Activated CD4-positive, alpha-beta T cell treated with anti-CD3 and anti-CD28 coated beads, Interleukin-2, amount 10 ng/mL, durations not matched to agents 7 days and 5 days (primary cell): Measurements from ENCODE around the gene DNAJC8. TPM values are rescaled to one million over a fixed set of nuclear protein-coding genes. Genes with fewer than 3 reads are reported as not detected.

Source experiments
- CTCF ChIA-PET: fragments of 350-600 bp; sonication (Branson Sonifier 250); formaldehyde crosslinking; loops from one replicate; lab custom pipeline; 2021; ENCODE audit warnings: antibody characterized with exemption; lab: Charles Lee
- POLR2A ChIA-PET: fragments of 350-600 bp; sonication (Branson Sonifier 250); formaldehyde crosslinking; loops from one replicate; lab custom pipeline; 2021; ENCODE audit warnings: antibody characterized with exemption; lab: Charles Lee
- DNase-seq: peaks from one replicate; pipeline ENCODE4 v3.0.0-alpha.2; 2020
- H3K27ac Mint-ChIP-seq: one replicate; pipeline ENCODE4 v1.8.0; 2021; ENCODE audit warnings: mild to moderate bottlenecking, moderate library complexity, mixed read lengths
- H3K27me3 Mint-ChIP-seq: one replicate; pipeline ENCODE4 v1.8.0; 2021; ENCODE audit warnings: mixed read lengths
- H3K36me3 Mint-ChIP-seq: one replicate; pipeline ENCODE4 v1.8.0; 2021; ENCODE audit warnings: low read depth, mixed read lengths
- H3K4me1 Mint-ChIP-seq: one replicate; pipeline ENCODE4 v1.8.0; 2021; ENCODE audit warnings: mixed read lengths
- H3K4me3 Mint-ChIP-seq: one replicate; pipeline ENCODE4 v1.8.0; 2021; ENCODE audit warnings: mild to moderate bottlenecking, moderate library complexity, mixed read lengths
- H3K9me3 Mint-ChIP-seq: one replicate; pipeline ENCODE4 v1.8.0; 2021; ENCODE audit warnings: mixed read lengths
- total RNA-seq, 2 experiments: library from RNA; stranded (reverse); gene quantifications; one replicate each; pipeline ENCODE4 v1.2.3, GENCODE V29; 2021

The DNAJC8 gene
- total RNA-seq, 2 experiments from 2014 or later, result 110 to 128 TPM

DNA sequence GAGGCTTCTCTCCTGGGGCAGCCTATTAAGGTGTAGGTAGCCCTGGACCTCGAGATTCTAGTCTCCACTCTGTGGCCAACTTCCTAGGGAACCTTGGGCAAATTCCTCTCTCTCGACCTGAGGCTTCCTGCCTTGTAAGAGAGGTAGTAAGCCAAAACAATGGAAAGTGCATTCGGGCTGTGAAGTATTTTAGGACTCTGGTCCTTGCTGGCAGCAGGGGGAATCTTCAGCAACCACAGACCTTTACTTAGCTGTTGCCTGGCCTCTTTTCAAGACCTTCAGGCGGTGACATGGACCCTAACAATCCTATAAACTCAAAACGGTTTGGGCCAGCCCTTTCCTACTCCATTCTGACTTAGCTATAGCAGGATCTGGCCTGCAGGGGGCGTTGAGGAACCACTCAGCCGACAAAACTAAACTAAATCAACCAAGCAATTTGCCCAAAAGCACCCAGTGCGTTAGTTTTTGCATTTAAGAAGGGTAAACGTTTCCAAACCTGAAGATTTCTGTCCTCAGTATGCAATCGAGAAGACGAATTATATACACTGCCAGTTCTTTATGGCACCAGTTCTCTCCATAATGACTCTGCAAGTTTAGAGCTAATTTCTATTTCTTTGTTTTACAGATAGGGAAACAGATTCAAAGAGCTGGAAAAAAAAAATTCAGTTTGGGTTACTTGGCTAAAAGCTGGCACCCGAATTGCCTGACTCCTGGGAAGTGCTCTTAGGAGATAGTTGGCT, 15.6 kb upstream of the DNAJC8 start:
- peak; percentile 89 for DNase-seq
- Mint-ChIP-seq H3K4me3 (peak overlapping the region; percentile 83), H3K4me1 (peaks cover 53% of the 10 kb centered on the region), H3K36me3 (peaks cover 2% of the 10 kb centered on the region), H3K9me3 (no peaks in the 10 kb centered on the region), H3K27me3 (no peaks in the 10 kb centered on the region), H3K27ac (peak overlapping the region; percentile 98)
- ChIA-PET CTCF (interaction anchor here (0.5 to 4.2 kb wide), 24 partner anchors 9 to 334 kb away, joined by 3 to 31 read pairs (median 4); partner anchors contain the start of genes ATP5IF1, MED18 and SESN2), POLR2A (interaction anchor here (0.7 to 1.4 kb wide), 3 partner anchors 74 to 333 kb away, joined by 3 to 5 read pairs (median 3); no protein-coding TSS in a partner anchor)

DNA sequence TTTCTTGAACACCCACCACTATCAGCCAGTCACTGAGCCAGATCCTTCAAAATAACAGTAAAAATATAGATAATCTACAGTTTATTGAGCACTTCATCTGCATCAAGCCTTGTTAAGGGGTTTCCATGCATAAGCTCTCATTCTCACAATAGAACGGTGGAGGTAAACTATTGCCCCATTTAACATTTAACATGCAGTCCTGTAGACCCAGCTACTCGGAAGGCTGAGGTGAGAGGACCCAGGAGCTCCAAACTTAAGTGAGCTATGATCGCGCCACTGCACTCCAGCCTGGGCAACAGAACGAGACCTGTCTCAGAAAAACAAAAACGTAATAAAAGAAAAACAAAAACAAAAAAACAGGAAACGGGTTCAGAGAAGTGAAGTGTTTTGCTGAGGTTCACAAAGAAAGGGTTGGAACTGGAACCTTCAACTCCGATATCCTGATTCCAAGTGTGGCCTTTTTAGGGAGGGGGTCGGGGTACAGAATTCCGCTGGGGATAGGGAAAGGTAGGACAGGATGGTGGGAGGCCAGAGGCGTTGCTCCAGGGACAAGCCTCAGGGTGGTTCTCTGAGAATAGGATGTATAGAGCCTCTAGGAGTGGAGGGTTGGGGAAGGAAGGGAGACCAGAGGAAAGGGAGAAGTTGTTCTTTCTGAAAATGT, 14.9 kb upstream of the DNAJC8 start:
- H3K27ac Mint-ChIP-seq, result peak overlapping the region; percentile 98
- peaks cover 2% of the 10 kb centered on the region for H3K36me3 Mint-ChIP-seq
- POLR2A ChIA-PET, result interaction anchor here (1.3 kb wide), 1 partner anchor 334 kb away, joined by 3 read pairs; no protein-coding TSS in a partner anchor
- peaks cover 60% of the 10 kb centered on the region for H3K4me1 Mint-ChIP-seq
- peak overlapping the region; percentile 83 for H3K4me3 Mint-ChIP-seq
- DNase-seq, result peak; percentile 19
- no peaks in the 10 kb centered on the region for H3K27me3 Mint-ChIP-seq
- CTCF ChIA-PET, result interaction anchor here (0.5 to 4.2 kb wide), 19 partner anchors 10 to 335 kb away, joined by 3 to 31 read pairs (median 5); partner anchors contain the start of genes ATP5IF1, MED18 and SESN2
- H3K9me3 Mint-ChIP-seq, result no peaks in the 10 kb centered on the region

DNA sequence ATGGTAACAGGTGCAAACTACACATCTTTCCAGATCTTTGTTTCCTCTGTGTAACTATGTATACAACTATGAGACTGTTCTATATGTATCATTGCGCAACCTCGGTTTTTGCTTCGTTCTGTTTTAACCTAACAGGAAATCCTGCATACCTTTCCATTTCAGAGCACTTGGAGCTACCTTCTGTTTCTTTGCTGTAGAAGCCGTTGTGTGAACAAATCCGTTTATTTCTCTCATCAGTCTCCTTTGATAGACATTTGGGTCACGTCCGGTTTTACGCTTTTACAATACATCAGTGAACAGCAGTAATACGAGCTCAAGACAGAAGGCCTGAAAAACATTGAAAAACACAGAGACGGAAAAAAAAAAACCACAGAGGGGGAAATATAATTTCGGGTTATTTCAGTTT, 13.6 kb upstream of the DNAJC8 start:
- peak; percentile 78 for DNase-seq
- H3K36me3 Mint-ChIP-seq, result peaks cover 2% of the 10 kb centered on the region
- H3K4me3 Mint-ChIP-seq, result peak overlapping the region; percentile 83
- CTCF ChIA-PET, result interaction anchor here (0.6 to 4.8 kb wide), 6 partner anchors 10 to 612 kb away, joined by 3 to 35 read pairs (median 4); partner anchors contain the start of genes ATP5IF1 and DNAJC8
- no peaks in the 10 kb centered on the region for H3K9me3 Mint-ChIP-seq
- peaks cover 65% of the 10 kb centered on the region for H3K4me1 Mint-ChIP-seq
- peak overlapping the region; percentile 98 for H3K27ac Mint-ChIP-seq
- no peaks in the 10 kb centered on the region for H3K27me3 Mint-ChIP-seq
- POLR2A ChIA-PET, result interaction anchor here (0.6 to 1.2 kb wide), 6 partner anchors 10 to 473 kb away, joined by 3 to 4 read pairs (median 3); partner anchors contain the start of genes ATP5IF1, RCC1 and STX12

DNA sequence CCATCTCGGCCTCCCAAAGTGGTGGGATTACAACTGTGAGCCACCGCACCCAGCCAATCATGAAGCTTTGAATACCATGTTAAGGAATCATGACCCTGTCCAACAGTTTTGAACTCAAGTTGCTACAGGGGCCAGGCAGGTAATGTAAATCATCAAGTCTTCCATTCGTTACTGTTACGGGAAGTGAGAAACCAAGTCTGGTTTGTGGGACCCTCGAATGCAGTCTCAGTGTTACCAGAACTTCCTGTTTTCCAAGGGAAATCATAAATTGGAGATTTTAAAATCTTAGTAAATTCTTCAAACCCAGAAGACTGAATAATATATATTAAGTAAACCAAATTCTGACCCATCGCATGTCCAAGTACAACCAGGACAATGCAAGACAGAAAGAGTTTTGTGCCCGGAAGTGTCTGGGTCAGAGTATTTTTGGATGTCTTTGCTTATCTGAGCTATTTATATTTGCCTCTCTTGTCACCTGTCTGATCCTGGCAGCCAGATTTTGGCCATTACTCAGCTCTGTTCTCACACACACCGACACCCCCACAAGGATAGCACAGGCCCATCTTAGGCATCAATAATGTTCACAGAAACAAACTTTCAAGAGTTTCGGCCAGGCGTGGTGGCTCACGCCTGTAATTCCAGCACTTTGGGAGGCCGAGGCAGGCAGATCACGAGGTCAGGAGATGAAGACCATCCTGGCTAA, 11.9 kb upstream of the DNAJC8 start:
- CTCF ChIA-PET, result interaction anchor here (0.5 to 4.8 kb wide), 4 partner anchors 10 to 311 kb away, joined by 3 to 35 read pairs (median 4); partner anchors contain the start of genes ATP5IF1 and DNAJC8
- peaks cover 59% of the 10 kb centered on the region for H3K4me1 Mint-ChIP-seq
- peak overlapping the region; percentile 89 for H3K27ac Mint-ChIP-seq
- H3K9me3 Mint-ChIP-seq, result no peaks in the 10 kb centered on the region
- H3K27me3 Mint-ChIP-seq, result no peaks in the 10 kb centered on the region
- POLR2A ChIA-PET, result no interaction called here
- H3K36me3 Mint-ChIP-seq, result peaks cover 2% of the 10 kb centered on the region
- no peak for DNase-seq
- H3K4me3 Mint-ChIP-seq, result no peak overlapping the region

DNA sequence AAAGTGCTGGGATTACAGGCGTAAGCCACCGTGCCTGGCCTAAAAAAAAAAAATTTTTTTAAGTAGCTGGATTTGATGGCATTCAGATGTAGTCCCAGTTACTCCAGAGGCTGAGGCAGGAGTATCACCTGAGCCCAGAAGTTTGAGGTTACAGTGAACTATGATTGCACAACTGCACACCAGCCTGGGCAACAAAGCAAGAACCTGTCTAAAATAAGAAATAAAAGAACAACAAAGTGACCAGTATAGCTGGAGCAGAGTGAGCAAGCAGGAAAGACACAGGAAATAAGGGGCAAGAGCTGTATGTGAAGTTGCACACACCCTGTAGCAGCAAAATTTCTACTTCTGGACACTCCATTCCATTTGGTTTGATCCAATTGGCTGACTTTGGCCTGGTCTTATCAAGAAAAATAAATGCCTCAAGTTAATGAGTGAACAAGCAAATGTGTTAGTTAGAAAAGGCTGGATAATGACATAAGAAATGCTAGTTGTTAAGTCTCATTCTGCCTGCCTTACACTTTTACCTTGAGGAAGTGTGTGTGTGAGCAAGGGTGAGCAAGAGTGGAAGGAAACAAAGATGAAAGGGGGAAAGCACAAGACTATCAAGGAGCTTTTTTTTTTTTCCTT, 11.0 kb upstream of the DNAJC8 start:
- Mint-ChIP-seq H3K9me3 (no peaks in the 10 kb centered on the region), H3K4me3 (peak overlapping the region; percentile 21), H3K27me3 (no peaks in the 10 kb centered on the region), H3K36me3 (peaks cover 5% of the 10 kb centered on the region), H3K27ac (peak overlapping the region; percentile 89), H3K4me1 (peaks cover 52% of the 10 kb centered on the region)
- no peak for DNase-seq
- CTCF ChIA-PET, result interaction anchor here (1.2 to 4.8 kb wide), 2 partner anchors 9 to 12 kb away, joined by 4 to 35 read pairs; partner anchors contain the start of genes ATP5IF1 and DNAJC8
- POLR2A ChIA-PET, result interaction anchor here (0.6 kb wide), 1 partner anchor 223 kb away, joined by 5 read pairs; no protein-coding TSS in a partner anchor

DNA sequence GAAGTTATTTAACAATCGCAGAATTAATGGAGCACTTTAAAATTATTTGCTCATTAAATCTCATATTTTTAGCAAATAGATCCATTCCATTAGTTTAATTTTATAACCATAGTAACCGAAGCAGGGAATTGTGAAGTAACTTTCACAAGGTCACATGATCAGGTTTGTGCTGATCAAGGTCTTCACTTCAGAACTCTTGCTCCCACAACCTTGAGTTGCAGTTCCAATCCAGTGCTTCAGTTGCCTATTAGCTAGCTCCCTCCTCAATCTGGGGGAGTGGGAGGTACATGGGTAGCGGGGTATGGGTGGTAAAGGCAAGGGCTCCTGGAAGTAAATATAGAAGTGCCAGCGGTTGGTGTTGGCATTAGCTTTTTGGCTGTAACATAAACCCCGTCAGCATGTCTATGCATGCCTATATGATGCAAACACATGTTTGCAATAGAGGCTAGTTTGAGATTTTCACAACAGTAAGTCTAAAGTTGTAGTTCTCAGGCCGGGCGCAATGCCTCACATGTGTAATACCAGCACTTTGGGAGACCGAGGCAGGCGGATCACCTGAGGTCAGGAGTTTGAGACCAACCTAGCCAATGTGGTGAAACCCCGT, 8.9 kb upstream of the DNAJC8 start:
- H3K36me3 Mint-ChIP-seq, result peaks cover 5% of the 10 kb centered on the region
- no peak for DNase-seq
- ChIA-PET POLR2A (no interaction called here), CTCF (no interaction called here)
- H3K27ac Mint-ChIP-seq, result no peak overlapping the region
- no peak overlapping the region for H3K4me3 Mint-ChIP-seq
- H3K27me3 Mint-ChIP-seq, result no peaks in the 10 kb centered on the region
- no peaks in the 10 kb centered on the region for H3K9me3 Mint-ChIP-seq
- H3K4me1 Mint-ChIP-seq, result peaks cover 36% of the 10 kb centered on the region

DNA sequence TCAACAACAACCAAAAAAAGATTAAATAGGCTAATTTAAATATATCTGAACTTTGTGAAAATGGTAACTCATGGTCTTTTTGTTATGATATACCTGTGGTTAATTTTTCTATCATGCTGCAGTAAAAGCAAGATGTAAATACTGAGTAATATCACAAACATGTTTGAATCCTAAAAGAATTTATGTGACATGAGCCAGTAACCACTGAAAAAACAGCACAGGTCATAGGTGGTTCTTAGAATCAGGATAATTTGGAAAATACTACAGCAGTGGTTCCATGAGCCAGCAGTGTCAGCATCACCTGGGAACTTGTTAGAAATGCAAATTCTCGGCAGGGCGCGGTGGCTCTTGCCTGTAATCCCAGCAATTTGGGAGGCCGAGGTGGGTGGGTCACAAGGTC, 7.2 kb upstream of the DNAJC8 start:
- no peak for DNase-seq
- H3K4me3 Mint-ChIP-seq, result no peak overlapping the region
- no peaks in the 10 kb centered on the region for H3K9me3 Mint-ChIP-seq
- ChIA-PET CTCF (no interaction called here), POLR2A (no interaction called here)
- H3K27ac Mint-ChIP-seq, result no peak overlapping the region
- H3K4me1 Mint-ChIP-seq, result peaks cover 30% of the 10 kb centered on the region
- H3K36me3 Mint-ChIP-seq, result peaks cover 5% of the 10 kb centered on the region
- H3K27me3 Mint-ChIP-seq, result no peaks in the 10 kb centered on the region

DNA sequence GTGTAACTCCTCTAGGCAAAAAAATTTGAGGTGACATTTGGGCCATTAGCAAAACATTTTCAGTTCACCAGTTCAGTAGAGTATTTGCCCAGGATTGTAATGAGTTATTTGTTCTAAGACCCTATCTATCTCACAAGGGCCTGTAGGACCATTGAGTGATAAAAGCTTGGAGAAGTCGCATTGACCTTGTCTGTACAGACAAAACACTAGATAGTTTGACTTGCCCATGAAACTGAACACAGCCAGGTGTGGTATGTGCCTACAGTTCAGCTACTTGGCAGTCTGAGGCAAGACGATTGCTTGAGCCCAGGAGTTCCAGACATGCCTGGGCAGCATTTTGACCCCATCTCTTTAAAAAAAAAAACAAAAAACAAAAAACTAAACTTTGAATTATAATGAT, 6.2 kb upstream of the DNAJC8 start:
- no peaks in the 10 kb centered on the region for H3K9me3 Mint-ChIP-seq
- H3K27me3 Mint-ChIP-seq, result no peaks in the 10 kb centered on the region
- H3K36me3 Mint-ChIP-seq, result peaks cover 4% of the 10 kb centered on the region
- H3K27ac Mint-ChIP-seq, result no peak overlapping the region
- ChIA-PET CTCF (no interaction called here), POLR2A (interaction anchor here (0.7 kb wide), 1 partner anchor 120 kb away, joined by 5 read pairs; no protein-coding TSS in a partner anchor)
- H3K4me3 Mint-ChIP-seq, result no peak overlapping the region
- peaks cover 23% of the 10 kb centered on the region for H3K4me1 Mint-ChIP-seq
- DNase-seq, result no peak

DNA sequence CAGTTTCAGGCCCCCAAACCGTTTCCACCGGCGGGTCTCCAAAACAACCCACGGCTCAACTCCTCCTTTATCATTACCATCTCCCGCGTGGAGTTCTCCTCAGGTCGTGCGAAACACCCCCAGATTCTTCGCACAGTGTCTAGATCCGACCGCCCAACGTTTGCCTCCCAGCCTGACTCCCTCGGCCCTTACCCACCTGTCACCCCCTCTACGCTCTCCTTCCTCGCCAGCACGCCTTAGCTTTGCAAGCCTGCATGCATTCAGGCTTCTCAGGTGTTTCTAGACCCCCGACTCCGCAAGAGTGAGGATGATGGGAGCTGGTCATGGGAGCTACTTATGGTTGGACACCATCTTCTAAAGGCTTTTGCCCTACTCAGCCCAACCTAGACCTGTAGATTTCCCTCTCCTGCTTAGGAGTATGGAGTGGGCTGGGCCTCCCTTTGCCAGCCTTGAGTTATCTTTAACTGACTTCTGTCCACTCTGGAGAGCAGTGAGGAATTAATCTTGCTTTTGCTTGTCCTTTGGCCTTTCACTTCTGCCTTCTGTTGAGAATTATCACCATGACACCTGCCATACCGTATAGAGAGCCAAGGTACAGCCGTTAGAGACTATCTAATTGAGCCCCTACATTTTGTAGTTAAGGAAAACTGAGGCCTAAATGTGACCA, 4.0 kb upstream of the DNAJC8 start:
- ChIA-PET CTCF (interaction anchor here (1.0 to 5.9 kb wide), 5 partner anchors 8 to 640 kb away, joined by 3 to 35 read pairs (median 4); partner anchors contain the start of gene SESN2), POLR2A (no interaction called here)
- H3K4me3 Mint-ChIP-seq, result no peak overlapping the region
- no peaks in the 10 kb centered on the region for H3K9me3 Mint-ChIP-seq
- H3K4me1 Mint-ChIP-seq, result peaks cover 17% of the 10 kb centered on the region
- H3K36me3 Mint-ChIP-seq, result peaks cover 9% of the 10 kb centered on the region
- peak; percentile 19 for DNase-seq
- H3K27me3 Mint-ChIP-seq, result no peaks in the 10 kb centered on the region
- no peak overlapping the region for H3K27ac Mint-ChIP-seq

DNA sequence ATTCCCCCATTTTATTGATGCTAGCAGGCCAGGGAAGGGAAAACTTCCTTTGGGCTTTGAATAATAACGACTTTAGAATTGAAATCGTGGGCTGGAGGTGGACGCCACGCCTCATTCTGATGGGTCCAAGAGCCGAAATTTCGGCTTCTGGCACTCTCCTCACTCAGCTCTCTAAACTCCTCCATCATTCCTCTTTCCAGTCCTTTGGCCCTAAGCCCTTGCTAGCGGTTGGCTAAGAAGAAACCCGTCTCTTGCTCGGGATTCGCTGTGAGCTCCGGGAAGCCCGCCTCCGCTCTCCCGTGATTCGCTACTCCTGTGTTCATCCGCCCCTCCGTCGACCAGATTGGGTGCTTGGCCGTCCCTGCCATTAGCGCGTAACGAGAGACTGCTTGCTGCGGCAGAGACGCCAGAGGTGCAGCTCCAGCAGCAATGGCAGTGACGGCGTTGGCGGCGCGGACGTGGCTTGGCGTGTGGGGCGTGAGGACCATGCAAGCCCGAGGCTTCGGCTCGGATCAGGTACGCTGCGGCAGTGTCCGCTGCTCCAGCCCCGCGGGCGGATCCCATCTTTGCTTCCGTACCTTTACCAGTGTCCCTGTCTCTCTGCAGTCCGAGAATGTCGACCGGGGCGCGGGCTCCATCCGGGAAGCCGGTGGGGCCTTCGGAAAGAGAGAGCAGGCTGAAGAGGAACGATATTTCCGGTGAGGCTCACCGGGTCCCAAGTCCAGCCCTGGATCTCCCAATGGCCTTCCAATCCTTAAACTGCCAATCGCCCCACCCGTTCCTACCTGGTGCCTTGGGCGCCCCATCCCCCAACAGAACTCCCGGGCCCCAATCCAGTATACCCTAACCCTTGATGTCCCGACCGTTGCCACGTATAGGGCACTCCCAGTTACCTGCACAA, 3.2 kb upstream of the DNAJC8 start, which contains the start of gene ATP5IF1:
TSS of gene ATP5IF1 (plus strand) at position 370 of the 901 bp plus-strand sequence. CDS start at position 430, 60 bp downstream.
- Mint-ChIP-seq H3K36me3 (peaks cover 9% of the 10 kb centered on the region), H3K9me3 (no peaks in the 10 kb centered on the region), H3K27ac (peak within 1 kb of the TSS; percentile 5), H3K4me3 (no peak within 1 kb of the TSS), H3K27me3 (no peaks in the 10 kb centered on the region), H3K4me1 (peaks cover 17% of the 10 kb centered on the region)
- ChIA-PET POLR2A (interaction anchor here (0.5 to 1.0 kb wide), 3 partner anchors 10 to 564 kb away, joined by 3 to 5 read pairs (median 3); partner anchors contain the start of gene IFI6), CTCF (interaction anchor here (1.0 to 5.9 kb wide), 5 partner anchors 9 to 641 kb away, joined by 3 to 35 read pairs (median 11); no protein-coding TSS in a partner anchor)
- peak; percentile 96 for DNase-seq
